Measurements from ENCODE around the gene CRB1.
A peak's percentile ranks its signal among the peaks of the same experiment; 100 is the strongest.

CRB1 gene

DNA sequence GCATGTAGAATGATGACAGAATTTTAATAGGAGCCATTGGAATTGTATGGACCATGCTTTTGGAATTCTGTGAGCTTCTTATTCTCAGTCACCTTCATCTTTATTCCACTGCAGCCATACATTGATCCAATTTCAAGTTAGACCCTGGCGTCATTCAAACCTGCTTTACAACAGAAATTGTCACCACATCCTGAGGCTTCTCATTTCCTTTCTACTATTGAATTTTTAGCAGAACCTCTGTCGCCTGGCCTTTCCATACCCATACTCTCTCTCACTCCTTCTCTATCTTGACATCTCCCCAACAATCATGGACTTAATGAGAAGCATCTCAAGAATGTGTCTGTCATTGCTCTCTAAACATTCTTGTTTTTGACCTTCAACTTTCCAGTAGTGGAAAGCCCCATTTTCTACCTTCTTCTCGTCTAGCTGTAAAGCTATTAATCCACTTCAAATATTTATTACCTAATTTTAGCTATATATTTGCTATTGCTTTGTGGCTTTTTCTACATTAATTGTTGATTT is 74.1 kb downstream of the CRB1 start:
- peaks cover 3% of the 10 kb centered on the region for H3K4me1 Mint-ChIP-seq (ENCODE audit: low read depth)
- H3K4me3 Mint-ChIP-seq, result no peak overlapping the region
- H3K36me3 Mint-ChIP-seq (ENCODE audit: low read depth), result no peaks in the 10 kb centered on the region

DNA sequence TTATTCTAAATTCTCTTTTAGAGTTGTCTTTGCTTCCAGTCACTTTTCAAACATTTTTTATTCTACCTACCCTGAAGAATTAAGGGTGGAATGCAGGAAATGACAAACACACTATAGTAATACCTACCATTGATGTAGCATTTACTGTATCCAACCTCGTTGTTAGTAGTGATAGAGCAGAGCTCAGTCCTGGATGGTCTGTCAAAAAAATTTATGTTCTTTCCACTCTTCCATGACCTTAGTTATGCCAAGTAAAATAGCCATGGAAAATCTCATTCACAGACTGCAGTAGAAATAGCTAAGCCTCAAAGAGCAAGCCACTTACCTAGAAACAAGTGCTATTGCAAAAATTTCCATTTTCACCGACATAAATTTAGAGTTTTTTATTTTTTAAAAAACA is 74.6 kb downstream of the CRB1 start:
- H3K4me3 Mint-ChIP-seq, result no peak overlapping the region
- DNase-seq (ENCODE audit: low spot score), result no peak
- peaks cover 10% of the 10 kb centered on the region for H3K27me3 Mint-ChIP-seq (ENCODE audit: low read depth)
- H3K9me3 Mint-ChIP-seq, result no peaks in the 10 kb centered on the region
- no peaks in the 10 kb centered on the region for H3K36me3 Mint-ChIP-seq (ENCODE audit: low read depth)
- H3K27ac Mint-ChIP-seq, result no peak overlapping the region
- H3K4me1 Mint-ChIP-seq (ENCODE audit: low read depth), result peaks cover 3% of the 10 kb centered on the region

More for the DNA sequence above, 74.1 kb downstream of the CRB1 start:
- no peak for DNase-seq (ENCODE audit: low spot score)
- Mint-ChIP-seq H3K27me3 (ENCODE audit: low read depth) (peaks cover 10% of the 10 kb centered on the region), H3K9me3 (no peaks in the 10 kb centered on the region), H3K27ac (no peak overlapping the region)

DNA sequence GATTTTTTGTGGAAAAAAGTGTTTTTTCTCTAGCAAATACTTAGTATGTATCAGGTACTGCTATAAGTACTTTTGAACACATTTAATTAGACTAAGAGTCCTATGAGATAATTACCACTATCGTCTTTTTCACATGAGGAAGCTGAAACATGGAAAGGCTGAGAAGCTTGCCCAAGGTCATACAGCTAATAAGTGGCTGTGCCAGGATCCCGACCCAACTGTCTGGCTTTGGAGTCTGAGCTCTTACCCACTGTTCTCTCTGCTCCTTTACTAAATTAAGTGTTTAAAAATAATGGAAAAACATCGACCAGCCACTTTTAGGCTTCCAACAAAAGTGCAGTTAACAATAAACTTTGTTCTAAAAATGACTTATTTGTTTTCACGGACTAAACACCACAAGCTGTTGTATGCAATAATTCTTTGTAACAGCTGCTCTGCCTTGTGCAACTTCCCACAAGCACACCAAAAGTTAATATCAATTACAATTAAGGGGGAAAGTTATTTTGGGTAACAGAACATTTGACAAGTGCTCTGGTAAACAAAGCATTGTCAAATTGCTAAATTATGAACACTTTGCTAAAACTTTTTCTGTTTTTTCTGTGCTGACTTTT is 75.7 kb downstream of the CRB1 start:
- Mint-ChIP-seq H3K9me3 (no peaks in the 10 kb centered on the region), H3K4me3 (no peak overlapping the region), H3K27ac (no peak overlapping the region), H3K27me3 (ENCODE audit: low read depth) (peaks cover 10% of the 10 kb centered on the region), H3K36me3 (ENCODE audit: low read depth) (no peaks in the 10 kb centered on the region), H3K4me1 (ENCODE audit: low read depth) (peaks cover 3% of the 10 kb centered on the region)
- no peak for DNase-seq (ENCODE audit: low spot score)

DNA sequence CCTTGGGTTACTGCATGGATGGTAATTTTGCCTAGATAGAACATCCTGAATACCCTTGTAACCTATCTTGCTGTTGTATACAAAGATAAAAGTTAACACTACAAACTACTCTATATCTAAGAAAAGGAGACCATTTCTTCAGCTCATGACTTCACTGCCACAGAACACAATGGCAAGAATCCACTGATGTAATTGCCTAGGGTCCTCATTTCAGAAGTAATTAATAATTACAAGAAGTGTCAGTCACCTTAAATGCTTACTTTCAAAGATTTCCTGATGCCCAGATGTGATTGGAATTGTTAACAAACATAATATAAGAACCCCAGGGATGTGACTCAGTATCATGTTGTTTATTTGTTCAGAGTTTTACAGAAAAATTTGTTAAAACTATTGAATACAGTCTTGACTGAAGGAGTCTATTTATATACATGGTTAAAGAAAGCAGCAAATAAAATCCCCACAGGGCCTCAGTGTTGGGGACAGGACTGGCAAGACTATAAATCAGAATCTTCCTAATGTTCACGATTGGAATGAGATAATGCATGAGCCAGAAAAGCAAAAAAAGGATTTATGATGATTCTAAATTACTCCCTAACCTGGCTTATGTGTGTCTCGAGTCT is 83.9 kb downstream of the CRB1 start:
- H3K27ac Mint-ChIP-seq, result no peak overlapping the region
- H3K27me3 Mint-ChIP-seq (ENCODE audit: low read depth), result no peaks in the 10 kb centered on the region
- no peaks in the 10 kb centered on the region for H3K4me1 Mint-ChIP-seq (ENCODE audit: low read depth)
- no peak overlapping the region for H3K4me3 Mint-ChIP-seq
- no peaks in the 10 kb centered on the region for H3K9me3 Mint-ChIP-seq
- no peaks in the 10 kb centered on the region for H3K36me3 Mint-ChIP-seq (ENCODE audit: low read depth)
- DNase-seq (ENCODE audit: low spot score), result no peak

DNA sequence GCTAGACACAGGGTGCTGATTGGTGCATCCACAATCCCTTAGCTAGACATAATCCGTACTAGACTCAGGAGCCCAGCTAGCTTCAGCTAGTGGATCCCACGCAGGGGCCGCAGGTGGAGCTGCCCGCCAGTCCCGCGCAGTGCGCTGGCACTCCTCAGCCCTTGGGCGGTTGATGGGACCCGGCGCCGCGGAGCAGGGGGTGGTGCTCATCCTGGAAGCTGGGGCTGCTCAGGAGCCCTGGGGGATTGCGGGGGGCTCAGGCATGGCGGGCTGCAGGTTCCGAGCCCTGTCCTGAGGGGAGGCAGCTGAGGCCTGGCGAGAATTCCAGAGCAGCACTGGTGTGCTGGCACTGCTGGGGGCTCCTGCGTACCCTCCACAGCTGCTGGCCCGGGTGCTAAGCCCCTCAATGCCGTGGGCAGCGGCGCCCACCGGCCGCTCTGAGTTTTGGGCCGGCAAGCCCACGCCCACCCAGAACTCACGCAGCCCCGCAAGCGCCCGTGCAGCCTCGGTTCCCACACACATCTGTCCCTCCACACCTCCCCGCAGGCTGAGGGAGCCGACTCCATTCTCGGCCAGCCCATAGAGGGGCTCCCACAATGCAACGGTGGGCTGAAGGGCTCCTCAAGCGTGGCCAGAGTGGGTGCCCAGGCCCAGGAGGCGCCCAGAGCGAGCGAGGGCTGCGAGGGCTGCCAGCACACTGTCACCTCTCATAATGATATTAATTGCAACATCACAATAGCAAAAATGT is 87.4 kb downstream of the CRB1 start:
- no peak overlapping the region for H3K4me3 Mint-ChIP-seq
- no peaks in the 10 kb centered on the region for H3K4me1 Mint-ChIP-seq (ENCODE audit: low read depth)
- no peak for DNase-seq (ENCODE audit: low spot score)
- no peaks in the 10 kb centered on the region for H3K9me3 Mint-ChIP-seq
- no peaks in the 10 kb centered on the region for H3K27me3 Mint-ChIP-seq (ENCODE audit: low read depth)
- no peak overlapping the region for H3K27ac Mint-ChIP-seq
- H3K36me3 Mint-ChIP-seq (ENCODE audit: low read depth), result no peaks in the 10 kb centered on the region

DNA sequence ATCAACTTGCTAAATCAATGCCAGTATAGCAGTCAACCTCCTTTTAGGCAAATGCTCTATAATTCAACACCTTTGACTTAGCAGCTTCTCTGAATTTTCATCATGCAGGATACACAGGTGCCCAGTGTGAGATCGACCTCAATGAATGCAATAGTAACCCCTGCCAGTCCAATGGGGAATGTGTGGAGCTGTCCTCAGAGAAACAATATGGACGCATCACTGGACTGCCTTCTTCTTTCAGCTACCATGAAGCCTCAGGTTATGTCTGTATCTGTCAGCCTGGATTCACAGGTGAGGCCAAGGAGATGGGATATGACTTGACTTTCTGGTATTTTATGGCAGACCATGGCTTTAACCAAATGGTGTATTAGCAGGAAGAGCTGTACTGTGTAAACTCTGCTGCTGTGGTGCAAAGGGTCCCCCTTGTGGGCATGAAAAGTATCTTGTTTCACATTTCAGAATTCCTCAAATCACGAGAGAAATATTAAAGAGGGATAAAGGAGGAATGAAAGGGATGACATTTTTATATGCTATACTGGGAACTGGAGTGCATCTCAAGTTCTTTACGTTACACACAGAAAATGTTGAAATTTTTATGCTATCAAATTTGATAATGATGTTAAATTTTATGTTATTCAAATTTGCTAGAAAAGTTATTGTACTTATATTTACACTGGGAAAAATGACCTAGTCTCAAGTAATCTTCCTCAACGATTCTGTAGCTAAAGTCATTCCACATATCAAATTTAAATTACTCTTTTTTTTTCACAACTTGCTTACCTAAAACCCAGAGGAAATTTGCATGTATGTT is 88.9 kb downstream of the CRB1 start:
- H3K27me3 Mint-ChIP-seq (ENCODE audit: low read depth), result no peaks in the 10 kb centered on the region
- no peaks in the 10 kb centered on the region for H3K36me3 Mint-ChIP-seq (ENCODE audit: low read depth)
- H3K9me3 Mint-ChIP-seq, result no peaks in the 10 kb centered on the region
- H3K4me1 Mint-ChIP-seq (ENCODE audit: low read depth), result no peaks in the 10 kb centered on the region
- H3K4me3 Mint-ChIP-seq, result no peak overlapping the region
- no peak for DNase-seq (ENCODE audit: low spot score)
- no peak overlapping the region for H3K27ac Mint-ChIP-seq

DNA sequence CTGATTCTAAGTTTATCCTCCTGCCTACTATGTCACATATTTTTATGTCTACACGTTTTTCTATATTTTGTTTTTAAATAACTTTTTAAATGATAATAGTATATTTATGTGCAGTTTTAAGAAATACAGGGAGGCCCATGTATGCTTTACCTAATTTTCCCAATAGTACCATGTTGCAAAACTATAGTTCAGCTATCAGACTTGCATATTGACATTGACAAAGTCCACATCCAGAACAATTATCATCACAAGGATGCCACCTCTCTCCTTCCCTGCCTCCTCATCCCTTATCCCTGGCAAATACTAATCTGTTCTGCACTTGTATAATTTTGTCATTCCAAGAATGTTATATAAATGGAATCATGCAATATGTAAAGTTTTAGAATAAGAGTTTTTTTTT is 90.9 kb downstream of the CRB1 start:
- Mint-ChIP-seq H3K4me1 (ENCODE audit: low read depth) (no peaks in the 10 kb centered on the region), H3K9me3 (no peaks in the 10 kb centered on the region), H3K27me3 (ENCODE audit: low read depth) (peaks cover 2% of the 10 kb centered on the region), H3K36me3 (ENCODE audit: low read depth) (no peaks in the 10 kb centered on the region), H3K4me3 (no peak overlapping the region), H3K27ac (no peak overlapping the region)
- no peak for DNase-seq (ENCODE audit: low spot score)

- Mint-ChIP-seq H3K27me3 (ENCODE audit: low read depth) (peaks cover 8% of the 10 kb centered on the region), H3K27ac (no peak overlapping the region), H3K4me1 (ENCODE audit: low read depth) (no peaks in the 10 kb centered on the region), H3K4me3 (no peak overlapping the region), H3K36me3 (ENCODE audit: low read depth) (no peaks in the 10 kb centered on the region), H3K9me3 (no peaks in the 10 kb centered on the region)
- DNase-seq (ENCODE audit: low spot score), result no peak
These were observed 92.0 kb downstream of the CRB1 start for GRCh38 chr1:197360068-197360467.

- Mint-ChIP-seq H3K27me3 (ENCODE audit: low read depth) (peaks cover 8% of the 10 kb centered on the region), H3K27ac (no peak overlapping the region), H3K36me3 (ENCODE audit: low read depth) (no peaks in the 10 kb centered on the region), H3K4me3 (no peak overlapping the region), H3K9me3 (no peaks in the 10 kb centered on the region), H3K4me1 (ENCODE audit: low read depth) (no peaks in the 10 kb centered on the region)
- DNase-seq (ENCODE audit: low spot score), result no peak
These were observed 94.8 kb downstream of the CRB1 start for GRCh38 chr1:197362871-197363270.

- H3K9me3 Mint-ChIP-seq, result no peaks in the 10 kb centered on the region
- peaks cover 8% of the 10 kb centered on the region for H3K27me3 Mint-ChIP-seq (ENCODE audit: low read depth)
- H3K36me3 Mint-ChIP-seq (ENCODE audit: low read depth), result no peaks in the 10 kb centered on the region
- no peak for DNase-seq (ENCODE audit: low spot score)
- no peaks in the 10 kb centered on the region for H3K4me1 Mint-ChIP-seq (ENCODE audit: low read depth)
- no peak overlapping the region for H3K4me3 Mint-ChIP-seq
- H3K27ac Mint-ChIP-seq, result no peak overlapping the region
These were observed 95.8 kb downstream of the CRB1 start for GRCh38 chr1:197363855-197364254.

GRCh38 chr1:197366996-197367395 is 98.9 kb downstream of the CRB1 start:
- no peak overlapping the region for H3K4me3 Mint-ChIP-seq

DNA sequence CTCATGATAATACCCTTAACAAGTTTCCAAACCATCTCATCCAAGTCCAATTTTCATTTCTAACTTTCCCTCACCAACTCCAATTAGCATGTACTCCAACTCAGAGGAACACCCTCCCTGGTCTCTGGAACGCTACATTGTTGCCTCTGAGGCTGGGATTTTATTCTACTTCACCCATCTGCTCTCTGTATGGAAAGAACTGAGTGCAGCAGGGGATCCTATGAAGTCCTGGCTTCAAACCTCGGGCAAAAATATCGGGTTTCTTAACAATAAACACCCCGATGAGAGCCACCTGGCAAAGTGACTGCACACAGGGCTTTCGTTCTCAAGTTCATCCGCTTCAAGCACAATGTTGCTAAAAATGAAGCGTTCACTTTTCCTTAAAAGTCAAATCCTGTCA is 99.6 kb downstream of the CRB1 start:
- peaks cover 8% of the 10 kb centered on the region for H3K27me3 Mint-ChIP-seq (ENCODE audit: low read depth)
- no peak overlapping the region for H3K27ac Mint-ChIP-seq
- no peak overlapping the region for H3K4me3 Mint-ChIP-seq
- H3K9me3 Mint-ChIP-seq, result no peaks in the 10 kb centered on the region
- no peak for DNase-seq (ENCODE audit: low spot score)
- no peaks in the 10 kb centered on the region for H3K36me3 Mint-ChIP-seq (ENCODE audit: low read depth)
- no peaks in the 10 kb centered on the region for H3K4me1 Mint-ChIP-seq (ENCODE audit: low read depth)

More at GRCh38 chr1:197366996-197367395, 98.9 kb downstream of the CRB1 start:
- H3K4me1 Mint-ChIP-seq (ENCODE audit: low read depth), result no peaks in the 10 kb centered on the region
- no peak for DNase-seq (ENCODE audit: low spot score)
- no peaks in the 10 kb centered on the region for H3K36me3 Mint-ChIP-seq (ENCODE audit: low read depth)
- no peaks in the 10 kb centered on the region for H3K9me3 Mint-ChIP-seq
- H3K27ac Mint-ChIP-seq, result no peak overlapping the region
- peaks cover 8% of the 10 kb centered on the region for H3K27me3 Mint-ChIP-seq (ENCODE audit: low read depth)

DNA sequence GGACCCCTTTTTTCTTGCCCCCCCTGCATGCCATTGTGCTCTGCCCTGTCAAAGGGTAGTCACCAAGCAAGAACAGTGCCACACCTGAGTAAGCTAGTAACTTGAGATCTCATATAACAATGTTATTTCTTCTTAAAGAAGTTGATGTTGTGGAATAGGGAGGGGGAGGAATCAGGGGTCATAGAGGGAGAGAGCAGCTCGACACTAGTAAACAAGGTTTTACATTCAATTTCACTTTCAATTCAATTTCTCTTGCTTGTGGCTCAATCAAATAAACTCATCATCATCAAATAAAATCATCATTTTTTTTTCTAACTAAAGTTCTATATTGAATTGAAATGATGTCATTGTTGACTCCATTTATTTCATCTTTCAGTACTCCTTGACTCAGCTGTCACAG is 106.4 kb downstream of the CRB1 start:
- H3K27ac Mint-ChIP-seq, result no peak overlapping the region
- H3K4me3 Mint-ChIP-seq, result peak overlapping the region; percentile 1

DNA sequence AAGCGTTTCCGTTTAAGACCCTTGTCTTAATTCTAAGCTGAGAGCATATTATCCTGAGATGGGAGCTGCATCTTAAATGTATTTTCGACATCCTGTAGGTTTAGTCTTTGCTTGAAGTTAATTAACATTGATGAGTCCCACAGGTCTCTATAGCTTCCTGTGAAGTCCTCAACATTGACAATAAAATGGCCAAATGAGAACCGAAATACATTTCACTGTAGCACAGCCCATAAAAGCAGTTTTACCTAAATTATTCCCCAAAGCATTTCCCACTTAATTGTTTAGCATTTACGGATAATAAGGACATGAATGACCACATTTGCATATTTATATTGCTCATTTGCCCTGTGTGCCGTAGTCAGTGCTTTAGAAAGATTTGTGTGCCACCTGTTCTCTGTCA is 116.4 kb downstream of the CRB1 start:
- no peaks in the 10 kb centered on the region for H3K9me3 Mint-ChIP-seq
- H3K4me3 Mint-ChIP-seq, result no peak overlapping the region
- H3K27ac Mint-ChIP-seq, result no peak overlapping the region
- H3K27me3 Mint-ChIP-seq (ENCODE audit: low read depth), result peaks cover 15% of the 10 kb centered on the region
- no peaks in the 10 kb centered on the region for H3K36me3 Mint-ChIP-seq (ENCODE audit: low read depth)
- no peaks in the 10 kb centered on the region for H3K4me1 Mint-ChIP-seq (ENCODE audit: low read depth)
- DNase-seq (ENCODE audit: low spot score), result no peak

More for the DNA sequence above, 106.4 kb downstream of the CRB1 start:
- no peak for DNase-seq (ENCODE audit: low spot score)
- no peaks in the 10 kb centered on the region for H3K36me3 Mint-ChIP-seq (ENCODE audit: low read depth)
- no peaks in the 10 kb centered on the region for H3K9me3 Mint-ChIP-seq
- H3K4me1 Mint-ChIP-seq (ENCODE audit: low read depth), result peaks cover 2% of the 10 kb centered on the region
- H3K27me3 Mint-ChIP-seq (ENCODE audit: low read depth), result no peaks in the 10 kb centered on the region

Data from T-helper 2 cell treated with Interferon-gamma antibody and Interleukin-4, amounts not matched to agents 5 μg/mL and 100 μg/mL, for 36 hours (primary cell).